Stimulated activated CD4-positive, alpha-beta T cell treated with anti-CD3 and anti-CD28 coated beads, Interleukin-4, amount 100 ng/mL, for 48 hours (primary cell): ENCODE results near the gene POLR2E.

ENCODE experiments used
- DNase-seq, 2 donors: peaks; one replicate each; pipeline ENCODE4 v3.0.0-alpha.2; 2020; ENCODE audit warnings: low read depth in 2 of 2

POLR2E gene

GRCh38 chr19:1111641-1112267 lies 16.6 kb upstream of the POLR2E start:
- DNase-seq: no peak

DNA sequence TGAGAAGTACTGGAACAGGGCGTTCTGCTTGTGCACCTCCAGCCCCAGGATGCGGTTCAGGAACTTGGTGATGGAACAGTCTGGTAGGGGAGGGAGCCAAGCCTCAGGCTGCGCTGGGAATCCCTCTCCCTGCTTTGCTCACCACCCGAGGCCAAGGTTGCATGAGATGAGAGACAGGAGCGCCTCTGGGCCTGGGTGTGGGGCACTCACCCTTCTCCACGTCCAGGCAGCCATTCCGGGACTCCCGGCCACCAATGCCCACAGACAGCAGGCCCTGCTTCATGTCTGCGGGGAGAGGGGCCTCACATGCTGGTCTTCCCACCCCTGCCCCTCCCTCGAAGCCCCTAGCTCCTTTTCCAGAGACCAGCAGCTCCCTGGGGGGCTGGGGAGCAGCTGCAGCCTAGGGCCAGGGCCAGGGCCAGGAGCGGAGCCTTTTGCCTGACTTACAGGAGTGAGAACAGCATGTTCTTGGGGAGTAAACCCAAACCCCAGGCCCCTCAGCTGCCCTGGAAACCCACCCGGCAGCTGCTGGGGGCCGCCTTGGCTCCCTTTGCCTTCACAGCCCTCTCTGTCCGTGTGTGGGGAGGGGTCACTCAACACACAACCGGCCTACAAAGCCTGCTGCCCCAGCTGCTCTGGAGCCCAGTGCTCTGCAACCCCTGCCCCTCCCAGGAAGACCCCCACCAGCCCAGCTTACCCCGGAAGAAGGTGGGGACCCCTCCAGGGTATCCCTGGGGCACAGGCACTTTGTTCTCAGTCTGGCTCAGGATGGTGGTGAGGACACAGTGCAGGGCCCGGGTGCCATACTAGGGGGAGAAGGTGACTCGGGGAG lies 15.8 kb upstream of the POLR2E start:
- no peak for DNase-seq

GRCh38 chr19:1109697-1110671 lies 14.8 kb upstream of the POLR2E start:
- DNase-seq: no peak

GRCh38 chr19:1109032-1109551 lies 13.9 kb upstream of the POLR2E start:
- DNase-seq: no peak

- no peak for DNase-seq
Measured at GRCh38 chr19:1108291-1109031, 13.3 kb upstream of the POLR2E start.

DNA sequence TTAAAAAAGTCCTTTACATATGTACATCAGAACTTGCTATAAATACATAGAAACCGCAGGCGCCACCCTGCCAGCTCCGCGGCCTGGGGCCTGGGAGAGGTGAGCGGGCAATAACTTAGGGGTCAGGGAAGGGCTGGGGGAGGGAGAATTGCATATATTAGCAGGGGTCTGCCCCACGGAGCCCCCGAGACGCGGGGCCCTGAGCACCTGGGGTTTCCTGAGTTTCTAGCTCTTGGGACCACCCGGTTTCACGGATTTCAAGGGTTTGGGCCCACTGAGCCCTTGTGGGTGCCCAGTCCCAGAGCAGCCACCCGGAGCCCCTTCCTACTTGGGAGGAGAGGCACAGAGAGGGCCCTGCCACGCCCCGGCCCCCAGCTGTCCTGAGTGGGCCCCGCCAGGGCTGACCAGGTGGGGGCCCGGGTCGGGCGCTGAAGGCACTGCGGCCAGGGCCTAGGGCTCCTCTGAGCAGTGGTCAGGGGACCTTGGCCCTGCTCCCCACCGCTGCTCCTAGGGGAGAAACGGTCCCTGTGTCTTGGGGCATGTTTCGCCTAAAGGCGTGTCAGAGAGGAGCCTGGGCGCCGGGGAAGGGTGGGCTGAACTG lies 12.6 kb upstream of the POLR2E start:
- no peak for DNase-seq

DNA sequence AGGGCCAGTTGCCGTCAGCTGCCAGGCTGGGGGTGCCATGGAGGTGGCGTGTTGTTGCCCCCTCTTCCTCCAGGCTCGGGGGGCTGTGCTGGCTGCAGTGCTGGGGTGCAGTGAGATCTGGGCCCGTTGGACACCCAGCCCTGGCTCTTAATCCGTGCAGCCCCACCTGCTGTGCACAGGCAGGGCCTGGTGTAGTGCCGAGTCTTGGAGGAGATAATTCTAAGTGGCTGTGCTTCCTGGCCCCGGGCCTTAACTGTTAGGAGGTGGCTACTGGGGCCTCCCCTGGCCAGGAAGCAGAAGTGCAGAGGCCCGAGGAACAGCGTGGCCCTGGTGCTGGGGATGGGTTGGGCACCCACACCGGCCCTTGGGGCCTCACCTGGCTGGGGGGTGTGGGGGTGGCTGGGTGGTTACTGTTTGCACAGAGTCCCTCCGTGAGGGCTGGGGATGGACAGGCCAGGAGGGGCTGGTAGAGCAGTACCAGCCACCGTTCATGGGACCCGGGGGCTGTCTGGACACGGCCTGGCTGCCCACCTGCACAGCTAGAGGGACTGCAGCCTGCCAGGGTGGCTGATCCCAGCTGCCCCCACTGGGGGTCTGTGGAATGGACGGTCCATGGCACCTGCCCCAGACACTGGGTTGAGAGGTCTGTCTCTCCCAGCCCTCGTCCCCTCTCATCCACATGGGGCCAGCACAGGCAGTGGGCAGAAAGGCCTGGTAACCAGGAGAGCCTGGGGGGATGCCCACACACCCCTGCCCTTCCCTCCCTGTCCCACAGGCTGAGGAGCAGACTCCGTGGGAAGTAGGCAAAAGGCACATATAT lies 11.9 kb upstream of the POLR2E start:
- no peak for DNase-seq

- no peak for DNase-seq
Measured at GRCh38 chr19:1105873-1106840, 11.0 kb upstream of the POLR2E start.

GRCh38 chr19:1105008-1105872 lies 10.1 kb upstream of the POLR2E start:
- no peak for DNase-seq

DNA sequence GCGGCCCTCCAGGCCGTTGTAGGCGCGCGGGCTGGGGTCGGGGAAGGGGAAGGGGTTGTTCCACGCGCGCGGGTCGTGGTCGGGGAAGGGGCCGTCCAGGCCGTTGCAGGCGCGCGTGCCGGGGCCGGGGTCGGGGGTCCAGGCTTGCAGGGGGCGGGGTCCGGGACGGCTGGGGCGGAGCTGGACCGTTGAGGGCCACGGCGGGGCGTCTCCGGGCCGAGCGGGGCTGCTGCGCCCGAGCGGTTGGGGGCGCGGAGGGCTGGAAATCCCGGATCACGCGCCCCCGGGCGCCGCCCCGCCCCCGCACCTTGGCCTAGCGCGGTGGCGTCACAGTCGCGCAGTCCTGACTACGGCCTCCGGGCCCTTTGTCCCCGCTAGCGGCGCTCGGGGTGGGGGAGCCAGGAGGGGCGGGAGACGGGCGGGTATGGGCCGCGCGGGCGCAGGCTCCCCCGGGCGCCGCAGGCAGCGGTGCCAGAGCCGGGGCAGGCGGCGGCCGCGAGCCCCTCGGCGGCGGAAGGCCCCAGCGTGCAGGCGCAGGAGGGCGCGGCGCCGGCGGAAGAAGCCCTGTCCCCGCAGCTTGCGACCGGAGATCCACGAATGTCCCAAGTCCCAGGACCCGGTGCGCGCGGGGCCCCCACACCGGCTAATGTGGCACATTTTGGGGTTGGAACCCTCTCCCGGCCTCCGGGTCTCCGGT lies 9.3 kb upstream of the POLR2E start:
- DNase-seq: peak; percentile 56 to 63

DNA sequence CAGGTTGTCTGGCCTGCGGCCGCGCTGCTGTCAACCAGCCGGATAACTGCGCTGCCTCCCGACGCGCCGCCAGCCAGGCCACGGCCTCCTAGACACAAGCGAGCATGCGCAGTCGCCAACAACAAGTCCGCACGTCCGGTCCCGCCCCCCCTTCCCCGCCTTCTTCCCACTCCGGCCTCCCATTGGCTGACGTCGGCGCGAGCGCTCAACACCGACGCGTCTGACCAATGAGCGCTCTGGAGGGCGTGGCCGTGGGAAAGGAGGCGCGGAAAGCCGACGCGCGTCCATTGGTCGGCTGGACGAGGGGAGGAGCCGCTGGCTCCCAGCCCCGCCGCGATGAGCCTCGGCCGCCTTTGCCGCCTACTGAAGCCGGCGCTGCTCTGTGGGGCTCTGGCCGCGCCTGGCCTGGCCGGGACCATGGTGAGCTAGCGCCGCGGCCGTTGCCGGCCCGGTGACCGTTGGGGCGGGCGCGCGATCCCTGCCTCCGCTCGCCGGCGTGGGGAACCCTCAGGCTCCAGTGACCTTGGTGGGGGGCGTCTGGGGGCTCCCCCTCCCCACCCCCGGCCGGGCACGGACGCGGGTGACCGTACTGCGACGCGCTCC lies 8.6 kb upstream of the POLR2E start, which contains the start of gene GPX4:
GPX4 (plus strand) TSS at position 287 of the 603 bp plus-strand sequence; CDS start at position 337, 50 bp downstream.
- DNase-seq: peak; percentile 97 to 98

GRCh38 chr19:1103132-1103707 lies 8.0 kb upstream of the POLR2E start:
- DNase-seq: no peak

GRCh38 chr19:1102407-1103131 lies 7.4 kb upstream of the POLR2E start:
- peak; percentile 54 to 67 for DNase-seq

DNA sequence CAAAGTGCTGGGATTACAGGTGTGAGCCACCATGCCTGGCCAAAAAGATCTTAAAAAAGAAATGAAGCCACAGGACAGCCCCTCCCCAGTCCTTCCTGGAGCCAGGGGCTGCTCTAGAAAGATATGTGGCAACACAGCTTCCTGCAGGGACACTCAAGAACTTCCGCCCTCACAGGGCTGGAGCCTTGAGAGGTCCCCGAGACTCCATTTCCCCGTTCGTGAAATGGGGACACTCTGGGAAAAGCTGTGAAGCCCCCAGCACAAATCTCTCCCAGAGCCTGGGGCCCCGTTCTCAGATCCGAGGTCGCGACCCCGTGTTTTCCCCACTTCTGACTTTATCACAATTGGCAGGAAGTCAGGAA lies 6.1 kb upstream of the POLR2E start:
- DNase-seq: no peak

DNA sequence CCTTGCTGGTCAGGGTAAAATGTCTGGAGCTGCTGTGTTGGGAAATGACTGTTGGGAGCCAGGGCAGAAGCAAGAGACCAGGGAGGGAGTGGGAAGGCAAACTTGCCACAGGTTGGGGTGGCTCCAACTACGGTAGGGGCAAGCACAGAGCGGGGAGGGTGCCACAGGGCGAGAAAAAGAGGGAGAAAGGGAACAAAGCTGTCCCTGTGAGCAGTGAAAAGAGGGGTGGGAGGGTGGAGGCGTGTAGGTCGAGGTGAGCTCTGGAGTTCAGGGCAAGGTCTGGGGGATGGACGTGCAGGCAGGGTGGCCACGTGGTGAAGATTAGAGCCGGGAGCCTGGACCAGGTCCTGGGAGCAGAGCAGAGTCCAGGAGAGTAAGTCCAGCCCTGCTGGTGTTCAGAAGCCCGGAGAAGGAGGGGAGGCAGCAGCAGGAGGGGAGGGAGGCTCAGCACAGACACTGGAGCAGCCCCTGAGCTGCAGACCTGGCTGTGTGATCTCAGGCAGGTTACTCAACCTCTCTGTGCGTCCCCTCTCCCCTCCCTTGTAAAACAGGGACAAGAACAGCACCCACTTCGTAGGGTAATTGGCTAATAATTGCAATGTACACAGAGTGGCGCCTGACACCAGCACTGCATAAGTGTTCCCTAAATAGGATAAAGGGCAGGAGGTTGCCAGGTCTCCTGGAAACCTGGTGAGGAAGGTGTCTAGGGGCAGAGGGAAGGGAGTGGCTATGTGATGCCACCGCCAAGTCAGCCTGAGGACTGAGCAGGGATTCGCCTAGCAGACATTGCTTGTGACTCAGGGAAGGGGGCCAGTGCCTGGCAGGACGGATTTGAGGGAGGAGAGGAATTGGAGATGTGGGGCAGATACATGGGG lies 3.2 kb upstream of the POLR2E start:
- DNase-seq: no peak
